Stomach (tissue), 9 donors: Measurements from ENCODE around the gene GIMAP5. TPM values are rescaled to one million over a fixed set of nuclear protein-coding genes. Genes with fewer than 3 reads are reported as not detected.

Experiments
- DNase-seq, 2 donors: peaks; one replicate each; pipeline versions ENCODE4 v3.0.0 to v3.0.0-alpha.2; 2013 to 2019
- H3K27ac ChIP-seq, 5 donors: fragments of 200-600 bp in 4 of 5; sonication (generic) in 4 of 5; one replicate each; pipeline ENCODE4 v1.5.1; 2013 to 2019; ENCODE audit warnings: mild to moderate bottlenecking in 1 of 5, moderate library complexity in 1 of 5
- H3K27me3 ChIP-seq, 3 donors: fragments of 200-600 bp; sonication (generic); one replicate each; pipeline ENCODE4 v1.5.1; 2017 to 2019; ENCODE audit warnings: mixed run types in 1 of 3
- H3K36me3 ChIP-seq, 4 donors: fragments of 200-600 bp; sonication (generic); 1 replicate in 3 of 4; 2 replicates in 1 of 4; pipeline ENCODE4 v1.5.1; 2016 to 2019
- H3K4me1 ChIP-seq, 4 donors: fragments of 200-600 bp; sonication (generic); one replicate each; pipeline ENCODE4 v1.5.1; 2016 to 2019
- H3K4me3 ChIP-seq, 4 donors: fragments of 200-600 bp; sonication (generic) in 3 of 4; one replicate each; pipeline ENCODE4 v1.5.1; 2016 to 2019; ENCODE audit warnings: mild to moderate bottlenecking in 1 of 4
- H3K9me3 ChIP-seq, 4 donors: fragments of 200-600 bp; sonication (generic); one replicate each; pipeline ENCODE4 v1.5.1; 2016 to 2019
- EP300 ChIP-seq: sonication (generic); formaldehyde crosslinking; IDR thresholded peaks from one replicate; pipeline ENCODE4 v1.6.1; 2017; ENCODE audit warnings: antibody characterized with exemption
- POLR2A ChIP-seq, 4 donors: fragments of 450-650 bp; IDR thresholded peaks; one replicate each; pipeline ENCODE4 v1.6.1; 2016; ENCODE audit warnings: antibody characterized with exemption in 4 of 4, control low read depth in 2 of 4, mild to moderate bottlenecking in 1 of 4, moderate library complexity in 1 of 4
- POLR2AphosphoS5 ChIP-seq, 3 donors: sonication (generic); formaldehyde crosslinking; IDR thresholded peaks; one replicate each; pipeline ENCODE4 v1.6.1; 2016; ENCODE audit warnings: antibody characterized with exemption in 3 of 3
- WGBS, 5 donors: extraction: QIAGEN DNeasy Blood & Tissue Kit in 3 of 5; methylation state at CpG; one replicate each; pipeline versions ENCODE4 v1.1.5 to v1.1.7; 2013 to 2018; 5-methylcytosine and 5-hydroxymethylcytosine counted together
- intact Hi-C: fragments of 100-400 bp; cut with DNase I; formaldehyde crosslinking; loops from one replicate; pipeline ENCODE4 v1.15.1; 2023; ENCODE audit warnings: low total_unique reads
- polyA plus RNA-seq, 3 donors: library from polyadenylated mRNA; stranded (reverse); fragments of 200-250 nt; gene quantifications; one replicate each; pipeline ENCODE4 v1.2.3, GENCODE V29; 2013
- total RNA-seq, 5 donors: library from RNA; depleted of rRNA; stranded (reverse); fragments of >200 nt; gene quantifications; one replicate each; pipeline versions ENCODE4 v1.1.0 to v1.2.3, GENCODE V29; 2014 to 2016
- TF ChIP-seq, protein P1 (sequence below), 7 experiments: fragments of 450-650 bp in 4 of 7; fragments of 200-600 bp in 3 of 7; sonication (generic) in 3 of 7; IDR thresholded peaks; one replicate each; pipeline ENCODE4 v1.5.1; 2016 to 2019; ENCODE audit warnings: antibody characterized with exemption in 7 of 7, control low read depth in 2 of 7, mild to moderate bottlenecking in 1 of 7
- donor health status: healthy with polysubstance abuse.
- donor health status: Bipolar disorder and iron deficiency.
- donor health status: healthy.

Gene GIMAP5
- total and polyA plus RNA-seq, 8 donors: 7.0 to 25.2 (median 17.5) TPM

DNA sequence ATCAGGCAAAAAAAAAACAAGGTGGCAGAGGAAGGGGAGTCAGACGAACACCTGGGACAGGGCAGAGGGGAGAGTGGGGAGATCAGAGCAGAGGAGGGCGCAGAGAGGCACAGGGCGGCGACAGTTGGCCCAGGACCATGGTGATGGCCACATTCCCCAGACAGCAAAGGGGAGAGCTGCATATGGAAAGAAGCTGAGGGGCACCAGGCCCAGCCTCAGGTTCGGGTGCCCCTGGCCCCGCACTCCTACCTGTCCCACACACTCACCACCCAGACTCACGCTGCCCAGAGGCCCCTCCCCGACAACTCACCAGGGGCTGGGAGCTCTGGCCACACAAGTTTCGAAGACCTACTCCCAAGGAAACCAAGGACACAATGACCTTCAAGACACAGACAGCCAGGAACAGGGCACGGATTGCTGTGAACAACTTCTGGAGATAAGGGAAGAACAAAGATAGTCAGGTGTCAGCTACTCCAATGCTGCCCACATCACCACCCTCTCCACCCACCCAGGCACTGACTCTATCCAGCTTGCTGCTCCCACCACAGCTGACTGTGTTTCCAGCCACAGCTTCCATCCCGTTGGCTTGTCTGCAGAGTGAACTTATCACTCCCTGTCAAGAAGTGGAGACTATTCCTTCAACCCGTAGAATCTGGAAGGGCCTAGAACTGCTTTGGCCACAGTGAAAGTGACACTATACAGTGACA, 54.7 kb downstream of the GIMAP5 start:
- Histone ChIP-seq H3K4me3 (no peak overlapping the region), H3K9me3 (peaks cover 0 to 8% (median 0%) of the 10 kb centered on the region in 4 donors), H3K4me1 (peaks cover 19 to 28% (median 22%) of the 10 kb centered on the region in 4 donors), H3K36me3 (peaks cover 0 to 33% (median 24%) of the 10 kb centered on the region in 4 donors), H3K27me3 (peaks cover 0 to 17% (median 0%) of the 10 kb centered on the region in 3 donors), H3K27ac (peak overlapping the region in 2 of 5 donors; percentile 83 to 85)
- intact Hi-C loops: no loop called here
- DNase-seq: no peak
- 74 to 85% (median 77%) methylated on average over 11 to 12 of the region's 12 CpGs for WGBS, 5 donors
- TF ChIP-seq EP300: no peak
- TF ChIP-seq, protein P1, sequence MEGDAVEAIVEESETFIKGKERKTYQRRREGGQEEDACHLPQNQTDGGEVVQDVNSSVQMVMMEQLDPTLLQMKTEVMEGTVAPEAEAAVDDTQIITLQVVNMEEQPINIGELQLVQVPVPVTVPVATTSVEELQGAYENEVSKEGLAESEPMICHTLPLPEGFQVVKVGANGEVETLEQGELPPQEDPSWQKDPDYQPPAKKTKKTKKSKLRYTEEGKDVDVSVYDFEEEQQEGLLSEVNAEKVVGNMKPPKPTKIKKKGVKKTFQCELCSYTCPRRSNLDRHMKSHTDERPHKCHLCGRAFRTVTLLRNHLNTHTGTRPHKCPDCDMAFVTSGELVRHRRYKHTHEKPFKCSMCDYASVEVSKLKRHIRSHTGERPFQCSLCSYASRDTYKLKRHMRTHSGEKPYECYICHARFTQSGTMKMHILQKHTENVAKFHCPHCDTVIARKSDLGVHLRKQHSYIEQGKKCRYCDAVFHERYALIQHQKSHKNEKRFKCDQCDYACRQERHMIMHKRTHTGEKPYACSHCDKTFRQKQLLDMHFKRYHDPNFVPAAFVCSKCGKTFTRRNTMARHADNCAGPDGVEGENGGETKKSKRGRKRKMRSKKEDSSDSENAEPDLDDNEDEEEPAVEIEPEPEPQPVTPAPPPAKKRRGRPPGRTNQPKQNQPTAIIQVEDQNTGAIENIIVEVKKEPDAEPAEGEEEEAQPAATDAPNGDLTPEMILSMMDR (IDR thresholded peaks at IDR 0.05): no peak
- no peak for TF ChIP-seq POLR2A (IDR thresholded peaks at IDR 0.05)
- TF ChIP-seq POLR2AphosphoS5 (IDR thresholded peaks at IDR 0.05): no peak

Other genes starting within 250 kb of the GIMAP5 start
- gene GIMAP7, start 222.5 kb upstream of the GIMAP5 start, total RNA-seq: 10 to 100 TPM in 2 of 5 donors, 1 to 10 TPM in 2, not detected in 1; 1.2 to 13.0 (median 7.5) TPM
- 10 to 100 TPM in 2 of 3 donors, 1 to 10 TPM in 1; 9.0 to 15.9 (median 14.8) TPM for gene GIMAP7, start 222.5 kb upstream of the GIMAP5 start, polyA plus RNA-seq
- 10 to 100 TPM in 3 of 5 donors, under 1 TPM in 1, not detected in 1; 0.89 to 79.9 (median 19.7) TPM for gene GIMAP4, start 170.0 kb upstream of the GIMAP5 start, total RNA-seq
- gene GIMAP4, start 170.0 kb upstream of the GIMAP5 start, polyA plus RNA-seq: 10 to 100 TPM; 11.2 to 16.6 (median 12.2) TPM
- gene GIMAP6, start 105.0 kb upstream of the GIMAP5 start, total RNA-seq: 10 to 100 TPM in 2 of 5 donors, 1 to 10 TPM in 2, under 1 TPM in 1; 0.89 to 18.4 (median 5.8) TPM
- 10 to 100 TPM in 1 of 3 donors, 1 to 10 TPM in 2; 5.6 to 10.2 (median 6.2) TPM for gene GIMAP6, start 105.0 kb upstream of the GIMAP5 start, polyA plus RNA-seq
- 1 to 10 TPM in 3 of 5 donors, under 1 TPM in 1, not detected in 1; 0.58 to 8.3 (median 3.6) TPM for gene GIMAP2, start 51.7 kb upstream of the GIMAP5 start, total RNA-seq
- gene GIMAP2, start 51.7 kb upstream of the GIMAP5 start, polyA plus RNA-seq: 1 to 10 TPM; 2.6 to 5.3 (median 4.4) TPM
- 1 to 10 TPM in 3 of 5 donors, under 1 TPM in 1, not detected in 1; 0.45 to 5.8 (median 4.7) TPM for gene GIMAP1, start 20.8 kb upstream of the GIMAP5 start, total RNA-seq
- 1 to 10 TPM; 2.3 to 2.7 (median 2.4) TPM for gene GIMAP1, start 20.8 kb upstream of the GIMAP5 start, polyA plus RNA-seq
- 100 to 1,000 TPM in 1 of 5 donors, 10 to 100 TPM in 4; 59.3 to 108 (median 87.6) TPM for gene TMEM176B, start 62.9 kb downstream of the GIMAP5 start, total RNA-seq
- 100 to 1,000 TPM in 1 of 3 donors, 10 to 100 TPM in 2; 29.4 to 157 (median 90.1) TPM for gene TMEM176B, start 62.9 kb downstream of the GIMAP5 start, polyA plus RNA-seq
- gene TMEM176A, start 63.4 kb downstream of the GIMAP5 start, total RNA-seq: 100 to 1,000 TPM in 1 of 5 donors, 10 to 100 TPM in 4; 14.7 to 116 (median 35.8) TPM
- gene TMEM176A, start 63.4 kb downstream of the GIMAP5 start, polyA plus RNA-seq: 10 to 100 TPM; 21.4 to 92.0 (median 62.0) TPM
- 100 to 1,000 TPM in 1 of 5 donors, 1 to 10 TPM in 1, under 1 TPM in 1, not detected in 2; 0.72 to 105 (median 4.6) TPM for gene AOC1, start 115.1 kb downstream of the GIMAP5 start, total RNA-seq
- gene AOC1, start 115.1 kb downstream of the GIMAP5 start, polyA plus RNA-seq: 1 to 10 TPM in 1 of 3 donors, under 1 TPM in 2; 0.31 to 1.3 (median 0.46) TPM
- 10 to 100 TPM in 2 of 5 donors, 1 to 10 TPM in 3; 4.5 to 77.7 (median 8.8) TPM for gene KCNH2, start 240.9 kb downstream of the GIMAP5 start, total RNA-seq
- gene KCNH2, start 240.9 kb downstream of the GIMAP5 start, polyA plus RNA-seq: 10 to 100 TPM in 1 of 3 donors, 1 to 10 TPM in 2; 4.0 to 13.4 (median 4.2) TPM